ENCODE data around the gene FREM2.

The FREM2 gene, protein sequence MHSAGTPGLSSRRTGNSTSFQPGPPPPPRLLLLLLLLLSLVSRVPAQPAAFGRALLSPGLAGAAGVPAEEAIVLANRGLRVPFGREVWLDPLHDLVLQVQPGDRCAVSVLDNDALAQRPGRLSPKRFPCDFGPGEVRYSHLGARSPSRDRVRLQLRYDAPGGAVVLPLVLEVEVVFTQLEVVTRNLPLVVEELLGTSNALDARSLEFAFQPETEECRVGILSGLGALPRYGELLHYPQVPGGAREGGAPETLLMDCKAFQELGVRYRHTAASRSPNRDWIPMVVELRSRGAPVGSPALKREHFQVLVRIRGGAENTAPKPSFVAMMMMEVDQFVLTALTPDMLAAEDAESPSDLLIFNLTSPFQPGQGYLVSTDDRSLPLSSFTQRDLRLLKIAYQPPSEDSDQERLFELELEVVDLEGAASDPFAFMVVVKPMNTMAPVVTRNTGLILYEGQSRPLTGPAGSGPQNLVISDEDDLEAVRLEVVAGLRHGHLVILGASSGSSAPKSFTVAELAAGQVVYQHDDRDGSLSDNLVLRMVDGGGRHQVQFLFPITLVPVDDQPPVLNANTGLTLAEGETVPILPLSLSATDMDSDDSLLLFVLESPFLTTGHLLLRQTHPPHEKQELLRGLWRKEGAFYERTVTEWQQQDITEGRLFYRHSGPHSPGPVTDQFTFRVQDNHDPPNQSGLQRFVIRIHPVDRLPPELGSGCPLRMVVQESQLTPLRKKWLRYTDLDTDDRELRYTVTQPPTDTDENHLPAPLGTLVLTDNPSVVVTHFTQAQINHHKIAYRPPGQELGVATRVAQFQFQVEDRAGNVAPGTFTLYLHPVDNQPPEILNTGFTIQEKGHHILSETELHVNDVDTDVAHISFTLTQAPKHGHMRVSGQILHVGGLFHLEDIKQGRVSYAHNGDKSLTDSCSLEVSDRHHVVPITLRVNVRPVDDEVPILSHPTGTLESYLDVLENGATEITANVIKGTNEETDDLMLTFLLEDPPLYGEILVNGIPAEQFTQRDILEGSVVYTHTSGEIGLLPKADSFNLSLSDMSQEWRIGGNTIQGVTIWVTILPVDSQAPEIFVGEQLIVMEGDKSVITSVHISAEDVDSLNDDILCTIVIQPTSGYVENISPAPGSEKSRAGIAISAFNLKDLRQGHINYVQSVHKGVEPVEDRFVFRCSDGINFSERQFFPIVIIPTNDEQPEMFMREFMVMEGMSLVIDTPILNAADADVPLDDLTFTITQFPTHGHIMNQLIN (N-terminal part only)

DNA sequence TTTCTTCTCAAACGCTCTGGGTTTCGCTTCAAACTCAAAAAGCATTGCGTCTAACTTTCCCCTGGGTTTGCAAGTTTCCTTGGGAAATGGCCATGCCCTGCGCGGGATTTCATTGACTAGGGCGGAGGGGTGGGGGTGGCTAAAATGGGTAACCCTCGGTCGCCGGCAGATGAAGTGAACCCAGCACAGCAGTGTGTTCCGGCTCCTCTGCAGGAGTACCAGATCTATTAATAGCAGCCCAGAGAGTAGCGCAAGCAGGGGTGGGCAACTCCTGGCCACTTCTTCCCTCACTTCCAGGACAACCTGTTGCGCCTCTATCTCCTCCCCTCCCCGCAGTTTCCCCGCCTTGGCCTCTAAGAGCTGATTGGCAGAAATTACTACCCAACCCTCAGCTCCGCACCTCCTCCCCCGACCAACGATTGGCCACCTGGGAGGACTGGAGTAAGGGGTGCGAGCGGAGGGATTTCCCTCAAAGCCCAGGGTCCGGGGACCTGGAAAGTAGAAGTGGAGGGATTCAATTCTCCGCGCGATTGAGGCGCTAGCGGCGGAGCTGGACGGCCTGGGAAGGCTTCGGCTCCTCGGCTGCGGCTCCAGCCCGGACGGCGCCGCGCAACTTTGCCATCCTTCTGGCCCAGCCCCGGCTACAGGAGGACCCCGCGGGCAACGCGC lies at the start of gene FREM2:
TSS of gene FREM2 (plus strand) at position 501 of the 669 bp plus-strand sequence. CDS start 268 bp downstream, outside the sequence.
- H3K4me3 ChIP-seq (ENCODE audit: low read depth, low read length) = no peak within 1 kb of the TSS
- TF ChIP-seq, protein P1, sequence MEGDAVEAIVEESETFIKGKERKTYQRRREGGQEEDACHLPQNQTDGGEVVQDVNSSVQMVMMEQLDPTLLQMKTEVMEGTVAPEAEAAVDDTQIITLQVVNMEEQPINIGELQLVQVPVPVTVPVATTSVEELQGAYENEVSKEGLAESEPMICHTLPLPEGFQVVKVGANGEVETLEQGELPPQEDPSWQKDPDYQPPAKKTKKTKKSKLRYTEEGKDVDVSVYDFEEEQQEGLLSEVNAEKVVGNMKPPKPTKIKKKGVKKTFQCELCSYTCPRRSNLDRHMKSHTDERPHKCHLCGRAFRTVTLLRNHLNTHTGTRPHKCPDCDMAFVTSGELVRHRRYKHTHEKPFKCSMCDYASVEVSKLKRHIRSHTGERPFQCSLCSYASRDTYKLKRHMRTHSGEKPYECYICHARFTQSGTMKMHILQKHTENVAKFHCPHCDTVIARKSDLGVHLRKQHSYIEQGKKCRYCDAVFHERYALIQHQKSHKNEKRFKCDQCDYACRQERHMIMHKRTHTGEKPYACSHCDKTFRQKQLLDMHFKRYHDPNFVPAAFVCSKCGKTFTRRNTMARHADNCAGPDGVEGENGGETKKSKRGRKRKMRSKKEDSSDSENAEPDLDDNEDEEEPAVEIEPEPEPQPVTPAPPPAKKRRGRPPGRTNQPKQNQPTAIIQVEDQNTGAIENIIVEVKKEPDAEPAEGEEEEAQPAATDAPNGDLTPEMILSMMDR (IDR thresholded peaks at IDR 0.05; ENCODE audit: insufficient read depth, low read depth, low read length, missing control alignments) = no peak
- no peak for DNase-seq (ENCODE audit: low read depth)

DNA sequence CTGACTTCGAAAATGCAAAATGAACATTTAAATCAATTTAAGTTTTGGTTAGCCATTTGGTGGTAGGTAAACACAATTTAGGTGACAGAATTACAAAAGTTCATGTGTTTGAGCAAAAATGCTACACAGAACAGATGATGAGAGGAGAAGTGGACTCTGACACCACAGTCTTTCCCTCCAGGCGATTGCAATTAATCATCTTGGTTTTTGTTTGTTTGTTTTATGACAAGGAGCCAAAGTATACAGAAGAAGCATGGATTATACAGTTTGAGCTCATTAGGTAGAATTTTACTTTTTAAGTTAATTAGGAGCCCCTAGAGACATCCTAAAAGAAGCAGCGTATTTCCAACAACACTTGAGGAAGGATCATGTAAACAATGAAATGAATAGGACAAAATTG lies 49.3 kb upstream of the FREM2 start:
- DNase-seq (ENCODE audit: low read depth) = no peak
- TF ChIP-seq, protein P1 (IDR thresholded peaks at IDR 0.05; ENCODE audit: insufficient read depth, low read depth, low read length, missing control alignments) = no peak
- H3K4me3 ChIP-seq (ENCODE audit: low read depth, low read length) = no peak overlapping the region

DNA sequence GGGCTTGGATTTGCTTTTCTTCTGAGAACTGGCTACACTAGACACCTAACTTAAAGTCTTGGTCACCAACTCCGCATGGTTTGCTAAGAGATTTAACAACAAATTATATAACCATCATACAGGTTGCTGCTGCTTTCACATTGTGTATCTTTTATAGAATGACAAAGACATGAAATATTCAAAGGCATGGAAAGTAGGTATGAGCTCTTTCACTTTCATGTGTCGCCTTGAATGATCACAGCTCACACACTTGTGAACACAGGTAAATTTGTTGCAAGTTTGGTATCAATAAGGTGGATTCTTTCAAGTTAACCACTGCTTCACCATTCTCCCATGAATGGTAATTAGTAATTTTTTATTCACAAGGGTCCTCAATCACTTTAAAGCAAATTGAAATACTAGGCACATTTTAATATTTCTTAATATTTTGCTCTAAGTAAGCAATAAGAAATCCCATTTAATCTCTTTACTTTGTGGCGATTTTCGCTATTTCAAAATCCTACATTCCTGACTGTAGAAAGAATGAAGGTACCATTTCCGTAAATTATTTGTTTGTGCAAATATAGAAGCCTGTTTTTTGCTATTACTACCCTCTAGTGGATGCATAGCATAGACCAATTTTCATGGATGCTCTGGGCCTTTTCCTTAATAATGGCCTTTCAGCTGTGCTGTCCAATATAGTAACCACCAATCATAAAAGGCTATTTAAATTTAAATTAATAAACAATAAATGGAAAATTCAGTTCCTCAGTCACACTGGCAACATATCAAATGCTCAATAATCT lies 45.5 kb upstream of the FREM2 start:
- TF ChIP-seq, protein P1 (IDR thresholded peaks at IDR 0.05; ENCODE audit: insufficient read depth, low read depth, low read length, missing control alignments) = no peak
- DNase-seq (ENCODE audit: low read depth) = no peak
- no peak overlapping the region for H3K4me3 ChIP-seq (ENCODE audit: low read depth, low read length)

DNA sequence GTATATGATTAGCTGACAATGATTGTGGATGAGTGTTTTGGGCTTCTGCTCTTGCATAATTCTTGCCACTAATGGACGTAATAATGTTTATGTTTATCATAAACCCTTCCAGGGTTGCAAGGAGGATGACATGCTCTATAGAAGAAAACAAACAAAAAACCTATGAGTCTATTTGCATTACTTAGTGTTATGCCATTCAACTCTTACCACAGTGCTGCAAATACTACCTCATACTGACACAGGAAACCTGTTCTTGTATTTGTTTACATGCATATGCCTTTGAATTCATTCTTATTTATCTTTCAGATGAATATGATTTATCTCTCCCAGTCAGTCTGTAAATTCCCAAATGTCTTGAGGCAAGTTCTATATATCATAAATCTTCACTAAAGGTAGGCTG lies 39.6 kb upstream of the FREM2 start:
- TF ChIP-seq, protein P1 (IDR thresholded peaks at IDR 0.05; ENCODE audit: insufficient read depth, low read depth, low read length, missing control alignments) = no peak
- H3K4me3 ChIP-seq (ENCODE audit: low read depth, low read length) = no peak overlapping the region
- no peak for DNase-seq (ENCODE audit: low read depth)

DNA sequence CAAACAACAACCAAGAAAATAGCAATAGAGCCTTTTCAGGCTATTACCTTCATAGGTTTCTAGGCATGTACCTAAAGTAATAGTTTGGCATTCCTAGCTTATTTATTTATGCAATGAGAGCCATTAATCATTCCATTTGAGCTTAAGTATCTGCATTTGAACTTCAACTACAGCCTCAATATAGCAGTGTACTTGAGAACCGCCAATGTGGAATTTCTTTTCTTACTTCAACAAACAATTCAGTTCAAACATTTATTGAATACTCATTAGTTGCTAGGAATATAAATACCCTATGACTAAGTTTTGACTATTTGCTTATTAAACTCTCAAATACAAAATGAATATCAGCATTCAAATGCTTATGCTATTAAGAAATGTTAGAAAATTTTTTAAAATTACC lies 38.0 kb upstream of the FREM2 start:
- no peak for DNase-seq (ENCODE audit: low read depth)
- H3K4me3 ChIP-seq (ENCODE audit: low read depth, low read length) = no peak overlapping the region
- TF ChIP-seq, protein P1 (IDR thresholded peaks at IDR 0.05; ENCODE audit: insufficient read depth, low read depth, low read length, missing control alignments) = no peak

Measured in GM12865 (cell line).